GM21360 (cell line): ENCODE results near the gene FER.
"Not testable (repeated sequence)": the region's sequence is repeated elsewhere in the genome, so short reads cannot be mapped to it uniquely, and the experiment has no call there.

Source experiments
- ATAC-seq: cut with Tn5 transposase; IDR thresholded peaks from one replicate; pipeline ENCODE4 v1.9.1; 2021; ENCODE audit warnings: mild to moderate bottlenecking, moderate library complexity; ENCODE audit not compliant: unreplicated experiment

The FER gene

GRCh38 chr5:108876451-108876850 lies 128.8 kb downstream of the FER start:
- no peak for ATAC-seq

- no peak for ATAC-seq
These were observed 131.1 kb downstream of the FER start for GRCh38 chr5:108878756-108879155.

GRCh38 chr5:108881133-108881532 lies 133.4 kb downstream of the FER start:
- no peak for ATAC-seq

GRCh38 chr5:108884736-108885135 lies 137.0 kb downstream of the FER start:
- ATAC-seq, result no peak

GRCh38 chr5:108898257-108898656 lies 150.6 kb downstream of the FER start:
- no peak for ATAC-seq

- no peak for ATAC-seq
These were observed 151.0 kb downstream of the FER start for GRCh38 chr5:108898707-108899106.

GRCh38 chr5:108899244-108899643 lies 151.5 kb downstream of the FER start:
- not testable (repeated sequence) for ATAC-seq

- ATAC-seq, result no peak
These were observed 153.0 kb downstream of the FER start for GRCh38 chr5:108900668-108901067.

- no peak for ATAC-seq
These were observed 158.1 kb downstream of the FER start for GRCh38 chr5:108905805-108906204.

- no peak for ATAC-seq
These were observed 162.9 kb downstream of the FER start for GRCh38 chr5:108910627-108911026.

GRCh38 chr5:108911055-108911454 lies 163.4 kb downstream of the FER start:
- no peak for ATAC-seq

GRCh38 chr5:108917596-108917995 lies 169.9 kb downstream of the FER start:
- ATAC-seq, result no peak

- ATAC-seq, result no peak
These were observed 172.1 kb downstream of the FER start for GRCh38 chr5:108919591-108920326.

GRCh38 chr5:108924457-108924961 lies 176.8 kb downstream of the FER start:
- no peak for ATAC-seq

GRCh38 chr5:108925073-108925472 lies 177.4 kb downstream of the FER start:
- ATAC-seq, result no peak

- no peak for ATAC-seq
These were observed 182.4 kb downstream of the FER start for GRCh38 chr5:108930107-108930506.

GRCh38 chr5:108935611-108936010 lies 187.9 kb downstream of the FER start:
- ATAC-seq, result no peak

- no peak for ATAC-seq
These were observed 189.5 kb downstream of the FER start for GRCh38 chr5:108937221-108937620.

- no peak for ATAC-seq
These were observed 192.8 kb downstream of the FER start for GRCh38 chr5:108940506-108940905.

- ATAC-seq, result no peak
These were observed 194.0 kb downstream of the FER start for GRCh38 chr5:108941746-108942145.

- no peak for ATAC-seq
These were observed 195.0 kb downstream of the FER start for GRCh38 chr5:108942701-108943100.

- no peak for ATAC-seq
These were observed 197.4 kb downstream of the FER start for GRCh38 chr5:108945094-108945493.

- ATAC-seq, result no peak
These were observed 198.3 kb downstream of the FER start for GRCh38 chr5:108946008-108946407.
